NCI-H1048 (cell line): ENCODE measurements around the gene PEPD.
A peak's percentile ranks its signal among the peaks of the same experiment; 100 is the strongest.

Source experiments
- DNase-seq: peaks from one replicate; lab custom pipeline; 2025; lab: John Stamatoyannopoulos, UW

The PEPD gene

DNA sequence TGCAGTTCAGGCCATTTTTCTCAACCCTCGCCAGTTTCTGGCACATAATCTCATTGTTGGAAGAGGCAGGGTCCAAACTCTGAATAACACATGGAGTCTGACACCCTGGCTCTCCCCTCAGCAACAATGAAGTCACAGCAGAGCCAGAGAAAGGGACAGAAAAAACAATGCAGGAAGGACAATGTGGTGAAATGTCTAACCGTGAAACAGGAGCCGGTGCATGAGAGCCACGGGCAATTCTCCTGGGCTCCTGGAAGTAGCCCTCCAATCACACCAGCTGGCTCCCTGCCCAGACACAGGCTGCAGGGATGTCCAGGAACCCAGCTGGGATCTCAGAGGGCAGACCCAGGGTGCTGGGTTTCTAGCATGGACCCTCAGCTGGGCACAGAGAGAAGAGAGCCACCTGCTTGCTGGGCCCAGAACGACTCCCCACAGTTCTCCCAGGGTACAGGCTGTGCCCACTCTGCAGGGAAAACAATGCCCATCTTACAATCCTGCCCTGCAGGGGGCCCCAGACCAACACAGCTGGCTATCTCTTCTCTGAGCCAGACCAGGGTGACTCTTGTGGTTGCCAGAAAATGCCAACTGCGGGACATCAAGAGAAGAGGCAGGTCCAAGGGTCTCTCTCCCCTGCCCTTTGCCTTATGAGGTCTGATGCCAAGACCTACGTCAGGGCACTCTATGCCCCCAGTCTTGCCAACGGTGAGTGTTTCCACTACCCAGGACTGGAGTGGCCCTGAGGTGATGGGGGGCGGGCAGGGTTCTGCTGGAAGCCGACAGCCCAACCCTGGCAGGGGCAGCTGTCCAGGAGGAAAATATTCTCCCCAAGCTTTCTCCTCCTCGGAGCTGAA is 83.5 kb downstream of the PEPD start:
- no peak for DNase-seq

DNA sequence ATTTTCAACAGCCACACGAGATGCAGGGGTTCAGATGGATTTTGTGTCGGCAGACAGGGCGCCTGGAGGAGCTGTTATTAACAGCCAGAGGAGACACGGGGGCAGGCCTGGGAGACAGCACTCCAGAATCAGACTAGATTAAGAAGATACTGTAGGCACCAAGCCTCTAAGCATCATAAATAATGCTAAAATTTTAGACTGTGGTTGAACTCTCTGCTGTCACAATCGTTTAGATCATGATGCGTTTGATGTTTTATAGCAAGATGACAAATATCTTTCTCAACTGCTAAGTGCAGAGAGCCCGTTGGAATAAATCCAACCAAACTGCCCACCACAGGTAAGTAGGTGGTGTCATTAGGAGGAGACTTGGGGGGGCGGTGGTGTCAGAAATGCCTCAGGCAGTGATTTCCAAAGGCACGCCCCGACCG is 84.2 kb downstream of the PEPD start:
- no peak for DNase-seq

DNA sequence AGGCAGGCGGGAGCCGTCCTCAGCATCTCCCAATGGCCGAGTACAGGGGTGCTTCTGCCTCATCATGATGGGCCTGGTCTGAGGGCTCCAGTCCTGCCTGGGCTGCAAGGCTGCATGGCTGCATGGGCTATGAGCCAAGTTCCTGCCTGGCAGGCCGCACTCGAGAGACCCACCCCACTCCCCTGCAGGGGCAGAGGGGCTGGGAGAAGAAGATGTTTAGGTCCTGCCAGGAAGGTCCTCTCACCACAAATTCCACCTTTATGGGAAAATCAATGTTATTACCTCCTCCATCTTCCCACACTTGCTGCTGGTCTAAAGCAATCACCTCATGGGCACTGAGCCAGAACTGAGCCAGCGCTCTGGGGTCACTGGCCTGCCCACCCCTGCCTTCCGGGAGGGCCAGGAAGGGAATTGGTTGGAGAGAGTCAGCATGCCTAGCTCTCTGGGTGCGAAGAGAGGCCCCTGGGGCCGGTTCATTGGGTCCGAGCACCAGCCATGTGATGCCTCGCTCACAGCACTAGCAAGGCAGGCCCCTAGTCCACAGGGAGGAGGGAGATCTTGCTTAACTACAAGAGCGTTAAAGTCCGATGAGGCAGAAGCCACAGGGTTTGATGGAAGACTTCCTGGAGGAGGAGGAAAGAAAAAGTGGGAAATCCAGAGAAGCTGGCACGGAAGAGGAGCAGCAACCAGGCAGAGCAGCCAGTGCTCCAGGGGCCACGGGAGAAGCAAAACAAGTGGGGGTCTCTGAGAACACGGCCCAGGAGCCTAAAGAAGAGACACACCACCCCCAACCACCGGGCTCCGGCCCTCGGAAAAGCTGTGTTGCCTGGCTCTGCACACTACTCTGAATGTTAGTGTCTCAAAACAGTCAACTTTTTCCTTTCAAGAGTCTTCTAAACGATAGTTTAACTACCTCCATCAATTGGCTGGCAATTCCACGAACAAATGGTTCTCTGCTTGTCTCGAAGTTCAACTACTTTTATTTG is 84.9 kb downstream of the PEPD start:
- no peak for DNase-seq

DNA sequence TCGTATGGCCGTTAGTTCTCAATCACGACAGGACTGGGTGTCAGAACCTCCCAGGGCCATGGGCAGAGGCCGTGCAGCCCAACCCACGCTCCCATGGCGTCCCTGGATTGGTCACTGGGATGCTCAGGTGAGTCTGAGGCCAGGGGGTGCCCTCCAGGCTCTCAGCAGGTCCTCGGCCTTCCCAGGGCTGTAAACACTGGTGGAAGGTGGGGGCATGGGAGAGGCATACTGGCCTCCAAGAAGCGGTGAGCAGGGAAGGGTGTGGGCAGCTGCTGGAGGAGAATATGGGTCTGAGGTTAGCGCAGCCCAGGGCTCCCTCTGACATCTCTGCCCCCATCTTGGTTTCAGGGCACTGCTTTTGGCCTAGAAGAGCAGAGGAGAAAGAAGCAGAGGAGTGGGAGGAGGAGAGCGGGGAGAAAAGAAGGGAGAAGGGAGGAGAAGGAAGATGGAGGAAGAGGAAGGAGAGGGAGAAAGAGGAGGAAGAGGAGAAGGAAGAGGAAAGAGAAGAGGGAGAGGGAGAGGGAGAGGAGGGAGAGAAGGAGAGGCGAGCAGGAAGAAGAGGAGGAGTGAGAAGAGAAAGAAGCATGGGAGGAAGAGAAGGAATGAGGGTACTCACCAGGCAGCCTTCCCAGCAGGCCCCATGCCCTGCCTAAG is 85.8 kb downstream of the PEPD start:
- no peak for DNase-seq

DNA sequence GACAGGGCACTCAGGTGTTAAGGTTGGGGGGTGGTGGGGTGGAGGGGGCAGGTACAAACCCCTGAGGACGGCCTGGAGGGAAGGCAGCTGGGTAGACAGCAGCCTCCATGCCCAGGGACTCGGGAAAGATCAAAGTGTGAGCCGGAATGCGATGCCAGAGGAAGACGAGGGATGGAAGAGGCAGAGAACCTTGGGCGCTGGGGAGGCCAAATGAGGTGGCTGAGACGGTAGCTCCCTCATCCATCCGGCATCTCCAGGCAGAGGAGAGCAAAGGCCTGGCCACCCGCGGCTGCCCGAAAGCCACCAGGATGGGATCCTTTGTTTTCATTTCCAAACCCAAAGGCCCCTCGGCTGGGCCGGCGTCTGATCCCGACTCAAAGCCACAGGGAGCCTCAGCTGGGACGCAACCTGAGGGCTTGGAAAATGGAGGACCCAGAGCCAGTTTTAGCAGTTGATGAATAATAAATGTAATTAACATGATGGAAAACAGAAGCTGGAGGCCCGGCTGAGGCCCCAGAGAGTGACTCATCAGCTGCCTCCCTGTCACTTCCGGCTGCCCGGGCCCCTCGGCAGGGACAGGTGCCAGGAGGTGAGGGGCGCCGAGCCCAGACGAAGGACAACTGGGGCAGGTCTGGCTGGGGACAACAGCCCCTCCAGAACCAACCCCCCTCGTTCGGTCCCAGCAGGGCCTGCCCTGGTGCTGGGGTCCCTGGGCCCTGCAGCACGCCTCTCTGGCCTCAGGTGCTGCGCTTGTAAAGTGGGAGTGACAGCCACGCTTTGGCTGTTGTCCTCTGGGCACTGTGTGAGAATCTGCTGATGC is 86.5 kb downstream of the PEPD start:
- no peak for DNase-seq

DNA sequence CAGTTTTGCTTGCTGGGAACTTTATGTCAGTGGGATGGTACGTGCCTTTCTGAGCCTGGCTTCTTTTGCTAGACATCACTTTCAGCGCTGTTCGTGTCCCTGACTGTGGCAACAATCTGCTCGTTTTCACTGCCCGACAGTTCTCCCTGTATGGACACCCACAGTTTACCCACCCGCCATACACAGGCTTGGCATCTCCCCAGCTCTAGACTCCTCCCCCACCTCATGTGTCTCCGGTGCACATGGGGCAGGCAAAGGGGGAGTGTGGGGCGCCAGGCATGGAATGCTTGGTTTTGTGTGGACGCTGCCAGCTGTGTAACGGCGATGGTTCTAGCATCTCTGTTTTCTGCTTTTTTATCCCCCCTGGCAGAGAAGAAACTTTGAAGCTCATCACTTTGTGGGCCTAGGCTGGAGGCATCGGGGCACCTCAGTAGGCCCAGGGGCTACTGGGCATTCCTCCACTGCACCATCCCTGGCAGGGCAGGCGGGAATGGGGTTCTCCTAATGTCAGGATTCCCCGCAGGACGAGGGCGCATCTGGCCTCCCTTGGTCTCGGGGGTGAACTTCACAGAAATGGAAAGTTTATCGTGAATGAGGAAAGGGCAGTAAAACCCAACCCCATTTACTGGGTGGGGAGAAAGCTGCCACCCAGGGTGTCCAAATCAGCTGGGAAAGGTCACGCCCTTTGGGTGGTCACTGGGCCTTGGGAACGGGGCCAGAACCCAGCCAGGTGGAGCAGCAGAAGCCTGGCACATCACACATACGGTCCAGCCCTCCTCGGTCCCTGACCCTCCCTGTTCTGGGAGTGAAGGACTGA is 87.3 kb downstream of the PEPD start:
- no peak for DNase-seq

DNA sequence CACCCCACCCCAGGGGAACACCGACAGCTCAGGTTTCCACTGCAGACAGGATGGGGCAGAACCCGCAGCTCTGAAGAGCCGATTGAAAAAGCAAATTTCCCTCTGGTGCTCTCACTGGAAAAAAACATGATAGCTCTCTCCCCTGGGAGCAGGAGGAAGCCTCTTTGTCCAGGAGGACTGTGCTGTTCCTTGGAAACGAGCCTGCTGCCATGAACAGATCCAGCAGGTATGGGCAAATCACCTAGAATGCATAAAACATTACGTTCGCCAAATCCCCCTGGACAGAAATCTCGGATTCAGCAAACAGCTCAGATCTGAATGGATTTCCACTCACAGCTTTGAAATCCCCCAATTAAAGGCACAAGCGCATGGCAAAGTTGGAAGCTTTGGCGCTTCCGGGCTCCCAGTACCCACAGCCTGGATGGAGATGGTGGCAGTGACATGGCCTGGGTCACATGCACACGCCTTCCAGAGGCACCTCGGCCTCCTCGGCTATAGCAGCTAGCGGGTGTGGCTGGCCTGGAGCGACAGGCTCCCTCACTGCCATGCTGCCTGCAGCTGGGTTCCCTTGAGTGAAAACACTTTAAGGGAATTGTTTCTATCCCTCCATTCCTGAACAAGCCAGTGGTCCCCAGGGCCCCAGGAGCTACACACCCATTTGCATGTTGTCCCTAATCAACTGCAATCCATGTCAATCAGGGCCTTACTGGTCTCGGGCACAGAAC is 89.0 kb downstream of the PEPD start:
- DNase-seq: no peak

DNA sequence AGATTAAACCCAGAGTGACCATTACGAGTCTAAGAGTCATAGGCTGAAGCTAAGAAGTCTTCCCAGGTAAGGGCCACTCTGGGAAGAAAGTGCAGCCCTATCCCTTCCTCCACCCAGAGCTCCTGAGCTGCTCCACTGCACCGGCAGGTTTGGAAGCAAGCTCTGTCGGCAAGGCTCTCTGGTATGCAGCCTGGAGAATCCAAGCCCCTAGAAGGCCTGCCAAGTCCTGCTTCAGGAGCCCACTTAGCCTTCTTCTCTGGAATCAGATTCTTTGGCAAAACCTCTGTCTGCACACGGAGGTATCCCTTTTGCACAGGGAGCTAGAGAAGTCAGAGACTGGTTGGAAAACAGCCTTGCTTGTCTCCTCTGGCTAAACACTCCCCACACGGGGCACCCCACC is 89.6 kb downstream of the PEPD start:
- no peak for DNase-seq

DNA sequence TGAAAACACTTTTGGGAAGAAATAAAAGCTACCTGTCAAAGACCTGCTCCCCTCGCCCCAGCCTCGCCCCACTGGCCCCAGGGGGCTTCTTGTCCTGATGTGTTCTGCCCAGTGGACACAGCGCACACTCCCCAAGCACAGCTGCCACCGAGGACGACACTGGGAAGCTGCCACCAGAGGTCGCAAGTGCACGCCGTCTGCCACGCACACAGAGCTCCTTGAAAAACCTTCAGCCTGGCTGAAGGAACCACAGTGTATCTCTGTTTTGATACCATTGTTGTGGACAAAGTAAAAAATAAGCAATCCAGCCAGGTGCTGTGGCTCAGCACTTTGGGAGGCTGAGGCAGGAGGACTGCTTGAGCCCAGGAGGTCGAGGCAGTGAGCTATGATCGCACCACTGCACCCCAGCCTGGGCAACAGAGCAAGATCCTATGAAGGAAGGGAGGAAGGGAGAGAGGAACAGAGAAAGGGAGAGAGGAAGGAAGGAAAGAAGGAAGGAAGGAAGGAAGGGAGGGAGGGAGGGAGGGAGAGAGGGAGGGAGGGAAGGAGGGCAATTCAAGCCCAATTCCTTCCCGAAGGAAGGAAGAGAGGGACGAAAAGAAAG is 90.8 kb downstream of the PEPD start:
- DNase-seq: peak; percentile 11

DNA sequence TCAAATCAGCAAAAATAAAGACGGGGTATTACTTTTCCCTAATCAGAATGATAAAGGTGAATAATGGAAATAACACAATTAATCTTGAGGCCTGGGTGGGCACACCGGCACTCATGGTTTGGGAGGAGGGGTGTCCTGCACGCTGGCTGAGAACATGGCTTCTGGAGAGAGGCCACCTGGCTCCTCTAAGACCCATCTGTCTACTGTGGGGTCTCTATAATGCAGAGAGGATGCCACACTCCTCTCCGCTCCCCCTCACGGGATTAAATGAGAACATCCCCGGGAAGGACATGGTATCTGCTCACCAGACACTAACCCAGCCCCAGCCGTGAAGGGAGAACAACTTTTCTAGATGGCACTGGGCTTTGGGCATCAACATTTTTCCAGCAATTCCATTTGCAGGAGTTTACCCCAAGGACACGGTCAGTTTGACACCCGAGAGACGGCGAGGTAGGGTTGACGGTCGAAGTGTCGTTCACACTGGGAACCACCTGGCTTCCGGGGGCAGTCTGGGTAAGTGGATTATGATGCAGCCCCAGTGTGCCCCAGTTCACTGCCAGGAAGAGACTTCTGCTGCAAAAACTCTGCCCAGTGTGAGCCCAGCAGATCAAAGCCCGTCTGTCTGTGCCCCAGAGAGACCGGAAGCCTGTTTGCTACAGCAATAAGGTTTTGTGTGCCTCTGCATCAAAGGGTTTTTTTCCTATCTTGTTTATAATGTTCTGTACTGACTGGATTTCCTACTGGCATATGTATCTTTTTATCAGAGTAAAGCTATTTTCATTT is 91.5 kb downstream of the PEPD start:
- no peak for DNase-seq

DNA sequence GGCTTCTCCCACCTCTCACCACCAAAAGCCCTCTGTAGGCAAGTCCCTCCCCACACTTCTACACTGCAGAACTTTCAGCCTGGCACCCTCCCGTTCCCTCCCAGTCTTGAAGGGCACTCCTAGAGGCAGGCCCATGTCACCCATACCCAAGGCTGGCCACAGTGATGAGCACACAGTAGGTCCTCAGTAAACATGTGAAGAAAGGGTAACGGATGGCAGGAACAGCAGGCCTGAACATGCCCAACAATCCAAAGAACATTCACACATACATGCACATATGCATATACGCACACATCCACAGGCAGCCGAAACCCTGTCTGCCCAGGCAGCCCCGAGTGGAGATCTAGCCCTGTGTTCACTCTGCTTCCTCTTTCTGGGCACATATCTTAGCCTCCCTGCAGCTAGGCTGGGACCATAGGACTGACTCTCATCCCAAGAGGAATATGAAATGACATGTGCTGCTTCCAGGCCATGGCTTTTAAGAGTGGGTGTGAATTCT is 92.9 kb downstream of the PEPD start:
- DNase-seq: no peak

DNA sequence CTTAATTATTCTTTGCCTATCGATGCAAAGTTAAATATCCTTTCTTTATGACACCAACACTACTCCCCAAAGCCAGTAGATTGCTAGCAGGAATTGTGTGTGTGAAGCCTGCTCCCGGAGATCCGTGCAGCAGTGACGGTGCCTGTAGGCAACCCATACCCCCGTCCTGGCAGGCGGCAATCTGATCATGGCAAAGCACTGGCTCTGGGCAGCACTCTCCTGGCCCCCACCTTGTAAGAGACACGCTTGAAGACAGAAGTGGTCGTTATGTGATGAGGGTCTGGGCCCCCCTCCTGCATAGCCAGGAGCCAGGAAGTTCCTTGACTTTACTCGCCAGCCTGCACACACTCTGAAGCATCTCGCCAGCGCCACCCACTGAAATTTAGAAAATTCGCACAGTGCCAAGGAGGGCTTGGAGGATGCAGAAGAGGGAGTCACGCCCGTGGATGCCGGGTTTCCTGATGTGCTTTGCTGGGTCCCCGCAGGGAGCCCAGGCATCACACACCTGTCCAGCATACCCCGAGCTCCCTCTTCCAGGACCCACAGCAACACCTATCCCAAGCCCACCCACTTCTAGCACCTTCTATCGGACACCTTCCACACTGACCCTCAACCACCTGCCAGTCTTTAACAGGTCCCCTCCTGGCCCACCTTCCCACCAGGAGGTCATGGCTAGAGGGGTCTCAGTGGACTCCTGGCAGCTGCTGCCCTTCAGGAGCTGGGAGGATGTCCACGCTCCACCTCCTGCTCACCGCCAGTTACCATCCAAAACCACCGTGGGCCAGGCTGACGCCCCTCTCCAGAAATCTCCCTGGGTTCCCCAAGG is 93.6 kb downstream of the PEPD start:
- no peak for DNase-seq

DNA sequence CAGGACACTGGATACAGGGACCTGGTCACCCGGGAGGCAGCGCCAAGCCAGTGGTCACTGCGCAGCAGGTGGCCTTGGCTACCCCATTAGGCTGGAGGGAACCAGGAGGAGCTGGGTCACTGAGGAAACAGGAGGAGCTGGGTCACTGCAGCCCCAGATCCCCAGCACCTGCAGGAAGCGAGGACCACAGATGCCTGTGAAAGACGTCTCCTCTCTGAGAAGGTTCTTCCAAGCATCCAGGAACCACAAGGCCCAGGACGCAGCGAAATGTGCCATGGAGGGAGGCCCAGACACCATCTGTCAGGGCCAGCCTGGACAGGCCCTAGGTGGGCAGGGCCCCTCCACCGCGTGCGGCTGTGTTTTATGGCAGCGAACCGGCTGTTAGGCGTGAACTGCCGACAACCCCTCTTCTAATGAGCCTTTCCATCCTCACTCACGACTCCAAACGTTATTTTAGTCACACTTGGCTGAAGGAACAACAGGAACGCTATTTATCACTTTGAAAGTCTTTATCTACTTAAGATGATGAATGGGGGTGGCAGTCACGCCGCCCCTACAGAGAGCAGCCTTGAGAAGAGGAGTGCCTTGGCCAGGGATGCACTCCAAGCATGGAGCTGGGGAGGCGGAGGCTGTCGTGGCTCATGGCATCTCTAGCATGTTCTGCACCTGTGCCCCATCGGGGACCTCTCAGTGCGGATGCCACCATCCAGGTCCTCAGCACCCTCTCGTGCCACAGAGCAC is 94.8 kb downstream of the PEPD start:
- no peak for DNase-seq

DNA sequence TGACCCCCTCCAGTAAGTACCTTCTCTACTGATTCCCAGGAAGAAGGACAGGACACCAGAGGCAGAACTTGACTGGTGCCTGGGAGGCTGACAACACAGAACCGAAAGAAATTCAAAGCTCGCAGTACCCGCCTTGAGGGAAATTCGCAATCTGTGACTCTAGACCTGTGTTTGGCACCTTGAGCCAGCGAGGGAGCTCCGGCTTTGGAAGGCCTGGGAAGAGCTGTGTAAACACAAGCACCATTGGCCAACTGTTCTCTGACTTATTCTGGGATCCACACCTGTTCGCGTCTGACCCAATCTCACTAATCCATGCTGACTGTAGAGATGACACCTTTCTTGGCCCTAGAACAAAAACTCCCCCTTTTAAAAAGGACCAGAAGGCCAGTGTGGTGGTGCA is 97.4 kb downstream of the PEPD start:
- DNase-seq: no peak

DNA sequence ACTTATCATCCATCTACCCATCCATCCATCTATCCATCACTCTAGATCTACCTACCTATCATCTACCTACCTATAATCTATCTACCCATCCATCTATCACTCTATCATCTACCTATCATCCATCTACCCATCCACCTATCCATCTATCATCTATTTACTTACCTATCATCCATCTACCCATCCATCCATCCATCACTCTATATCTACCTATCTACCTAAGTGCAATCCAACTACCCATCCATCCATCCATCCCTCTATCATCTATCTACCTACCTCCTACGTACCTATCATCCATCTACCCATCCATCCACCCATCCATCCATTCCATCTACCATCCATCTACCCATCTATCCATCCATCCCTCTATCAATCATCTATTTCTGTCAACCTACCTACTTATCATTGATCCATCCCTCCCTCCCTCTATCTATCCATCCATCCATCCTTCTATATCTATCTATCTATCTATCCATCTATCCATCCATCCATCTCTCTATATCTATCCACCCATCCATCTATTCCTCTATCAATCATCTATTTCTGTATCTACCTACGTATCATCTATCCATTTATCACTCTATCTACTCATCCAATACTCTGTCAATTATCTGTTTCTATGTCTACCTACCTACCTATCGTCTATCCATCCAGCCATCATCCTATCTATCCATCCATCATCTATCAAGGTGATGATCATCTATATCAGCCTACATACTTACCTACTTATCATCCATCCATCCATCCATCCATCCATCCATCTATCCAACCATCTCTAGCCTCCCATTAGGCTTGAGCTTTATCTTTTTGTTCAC is 99.0 kb downstream of the PEPD start:
- DNase-seq: no peak

DNA sequence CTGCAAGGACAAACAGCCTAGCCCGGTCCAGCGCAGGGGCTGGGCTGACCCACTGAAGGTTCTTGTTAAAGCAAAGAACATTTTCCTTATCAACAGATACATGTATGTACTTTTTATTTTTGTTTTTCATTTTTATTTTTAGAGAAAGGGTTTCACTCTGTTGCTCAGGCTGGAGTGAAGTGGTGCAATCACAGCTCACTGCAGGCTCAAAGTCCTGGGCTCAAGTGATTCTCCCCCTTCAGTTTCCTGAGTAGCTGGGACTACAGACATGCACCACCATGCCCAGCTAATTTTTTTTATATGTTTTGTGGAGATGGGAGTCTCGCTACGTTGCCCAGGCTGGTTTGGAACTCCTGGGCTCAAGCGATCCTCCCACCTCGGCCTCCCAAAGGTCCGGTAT is 100.2 kb downstream of the PEPD start:
- DNase-seq: no peak
